Spleen (tissue), 11 donors: ENCODE data around the gene SNX2. TPM values are rescaled to one million over a fixed set of nuclear protein-coding genes. Genes with fewer than 3 reads are reported as not detected.
A peak's percentile ranks its signal among the peaks of the same experiment; 100 is the strongest.
"Not testable (repeated sequence)": the region's sequence is repeated elsewhere in the genome, so short reads cannot be mapped to it uniquely, and the experiment has no call there.

Experiments used
- DNase-seq: peaks from one replicate; pipeline ENCODE4 v3.0.0-alpha.2; 2020
- H3K27ac ChIP-seq, 8 donors: fragments of 200-600 bp; sonication (generic) in 7 of 8; 1 replicate in 4 of 8; 2 replicates in 4 of 8; pipeline versions ENCODE4 v1.5.0 to v1.8.0; 2016 to 2021; ENCODE audit warnings: inconsistent platforms in 4 of 8, mild to moderate bottlenecking in 4 of 8, moderate library complexity in 1 of 8
- H3K27me3 ChIP-seq, 7 donors: fragments of 200-600 bp; sonication (generic) in 6 of 7; replicated peaks in 1 of 7; 1 replicate in 4 of 7; 2 replicates in 3 of 7; pipeline versions ENCODE4 v1.5.0 to v1.8.0; 2016 to 2021; ENCODE audit warnings: inconsistent platforms in 3 of 7, mild to moderate bottlenecking in 1 of 7
- H3K36me3 ChIP-seq, 6 donors: fragments of 200-600 bp; sonication (generic) in 5 of 6; 1 replicate in 4 of 6; 2 replicates in 2 of 6; pipeline versions ENCODE4 v1.5.0 to v1.8.0; 2016 to 2021; ENCODE audit warnings: inconsistent platforms in 2 of 6
- H3K4me1 ChIP-seq, 6 donors: fragments of 200-600 bp; sonication (generic) in 5 of 6; 1 replicate in 3 of 6; 2 replicates in 3 of 6; pipeline versions ENCODE4 v1.5.0 to v1.8.0; 2016 to 2021; ENCODE audit warnings: inconsistent platforms in 3 of 6
- H3K4me3 ChIP-seq, 8 donors: fragments of 200-600 bp; sonication (generic) in 7 of 8; 1 replicate in 4 of 8; 2 replicates in 4 of 8; pipeline versions ENCODE4 v1.5.0 to v1.8.0; 2016 to 2021; ENCODE audit warnings: inconsistent platforms in 4 of 8, mild to moderate bottlenecking in 4 of 8, moderate library complexity in 2 of 8
- H3K9me3 ChIP-seq, 8 donors: fragments of 200-600 bp; sonication (generic) in 7 of 8; 1 replicate in 4 of 8; 2 replicates in 4 of 8; pipeline versions ENCODE4 v1.5.0 to v1.8.0; 2016 to 2021; ENCODE audit warnings: inconsistent platforms in 4 of 8
- POLR2A ChIP-seq, 3 donors: fragments of 450-650 bp; IDR thresholded peaks; one replicate each; pipeline ENCODE4 v1.5.1; 2017; ENCODE audit warnings: antibody characterized with exemption in 3 of 3, mild to moderate bottlenecking in 1 of 3
- POLR2AphosphoS5 ChIP-seq, 3 donors: sonication (generic); formaldehyde crosslinking; IDR thresholded peaks; one replicate each; pipeline ENCODE4 v1.5.1; 2017; ENCODE audit warnings: antibody characterized with exemption in 3 of 3
- WGBS, 5 donors: extraction: QIAGEN DNeasy Blood & Tissue Kit in 3 of 5; methylation state at CpG; one replicate each; pipeline versions ENCODE4 v1.1.5 to v1.1.7; 2013 to 2018; 5-methylcytosine and 5-hydroxymethylcytosine counted together
- intact Hi-C: fragments of 100-400 bp; cut with DNase I; formaldehyde crosslinking; loops from one replicate; pipeline ENCODE4 v1.15.0; 2023; ENCODE audit warnings: low total_unique reads
- polyA plus RNA-seq, 3 donors: library from polyadenylated mRNA; stranded (reverse); fragments of 200-250 nt; gene quantifications; one replicate each; pipeline ENCODE4 v1.2.1, GENCODE V29; 2013
- total RNA-seq, 7 donors: library from RNA; depleted of rRNA in 3 of 7; stranded (reverse); fragments of >200 nt in 3 of 7; fragmentation: NEBNext Ultra II Directional in 4 of 7; extraction: Animal tissue kit (Norgen Biotek cat#: 25700) in 4 of 7; gene quantifications; one replicate each; pipeline versions ENCODE4 v1.1.0 to v1.2.1, GENCODE V29; 2016 to 2021
- TF ChIP-seq, protein P1 (sequence below), 11 experiments: fragments of 200-600 bp in 7 of 11; fragments of 450-650 bp in 4 of 11; sonication (generic) in 4 of 11; IDR thresholded peaks in 8 of 11; conservative IDR thresholded peaks in 3 of 11; 1 replicate in 7 of 11; 2 replicates in 4 of 11; pipeline versions ENCODE4 v1.4.0 to v1.8.0; 2016 to 2021; ENCODE audit warnings: antibody characterized with exemption in 11 of 11, inconsistent platforms in 4 of 11, mild to moderate bottlenecking in 1 of 11
- donor health status: healthy with polysubstance abuse.
- donor health status: DM: no; HTN: no; CAD: no; lungs with moderate emphysema.
- donor health status: DM: no; HTN: no; CAD: no.
- donor health status: Bipolar disorder and iron deficiency.
- donor health status: healthy.
- donor health status: DM: no; HTN: no; CAD: no.
- donor health status: DM: yes; HTN: yes; CAD: no.

Gene SNX2
- total and polyA plus RNA-seq, 10 donors, result 69.0 to 158 (median 132) TPM

DNA sequence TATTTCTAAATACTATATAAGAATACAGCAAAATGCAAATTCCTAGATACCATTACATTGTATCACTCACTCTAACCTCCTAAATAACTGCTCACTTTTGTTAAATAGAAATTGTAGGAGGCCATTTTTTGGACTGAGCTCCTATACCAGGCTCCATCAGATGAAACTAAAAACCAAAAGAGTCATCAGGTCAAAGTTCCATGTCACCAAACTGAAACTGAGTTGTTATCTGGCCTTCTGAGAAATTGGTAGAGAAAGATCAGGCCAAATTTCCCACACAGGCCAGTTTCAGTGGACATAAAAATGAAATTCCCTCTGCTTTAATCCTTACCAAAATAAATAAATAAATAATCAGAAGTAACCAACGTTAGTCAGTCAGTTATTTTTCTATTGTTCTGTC, 13.8 kb upstream of the SNX2 start:
- Histone ChIP-seq H3K27ac (no peak overlapping the region), H3K4me1 (peaks cover 0 to 17% (median 8%) of the 10 kb centered on the region in 6 donors), H3K27me3 (no peaks in the 10 kb centered on the region), H3K9me3 (no peaks in the 10 kb centered on the region), H3K4me3 (no peak overlapping the region), H3K36me3 (no peaks in the 10 kb centered on the region)
- intact Hi-C loops, result no loop called here
- 22 to 52% (median 36%) methylated on average over 1 of the region's 1 CpG for WGBS, 5 donors
- DNase-seq, result no peak
- no peak for TF ChIP-seq POLR2A (IDR thresholded peaks at IDR 0.05)
- TF ChIP-seq POLR2AphosphoS5 (IDR thresholded peaks at IDR 0.05), result no peak
- TF ChIP-seq, protein P1, sequence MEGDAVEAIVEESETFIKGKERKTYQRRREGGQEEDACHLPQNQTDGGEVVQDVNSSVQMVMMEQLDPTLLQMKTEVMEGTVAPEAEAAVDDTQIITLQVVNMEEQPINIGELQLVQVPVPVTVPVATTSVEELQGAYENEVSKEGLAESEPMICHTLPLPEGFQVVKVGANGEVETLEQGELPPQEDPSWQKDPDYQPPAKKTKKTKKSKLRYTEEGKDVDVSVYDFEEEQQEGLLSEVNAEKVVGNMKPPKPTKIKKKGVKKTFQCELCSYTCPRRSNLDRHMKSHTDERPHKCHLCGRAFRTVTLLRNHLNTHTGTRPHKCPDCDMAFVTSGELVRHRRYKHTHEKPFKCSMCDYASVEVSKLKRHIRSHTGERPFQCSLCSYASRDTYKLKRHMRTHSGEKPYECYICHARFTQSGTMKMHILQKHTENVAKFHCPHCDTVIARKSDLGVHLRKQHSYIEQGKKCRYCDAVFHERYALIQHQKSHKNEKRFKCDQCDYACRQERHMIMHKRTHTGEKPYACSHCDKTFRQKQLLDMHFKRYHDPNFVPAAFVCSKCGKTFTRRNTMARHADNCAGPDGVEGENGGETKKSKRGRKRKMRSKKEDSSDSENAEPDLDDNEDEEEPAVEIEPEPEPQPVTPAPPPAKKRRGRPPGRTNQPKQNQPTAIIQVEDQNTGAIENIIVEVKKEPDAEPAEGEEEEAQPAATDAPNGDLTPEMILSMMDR (IDR thresholded peaks at IDR 0.05 in 8 of 11, conservative IDR thresholded peaks at IDR 0.05 in 3 of 11), result no peak

DNA sequence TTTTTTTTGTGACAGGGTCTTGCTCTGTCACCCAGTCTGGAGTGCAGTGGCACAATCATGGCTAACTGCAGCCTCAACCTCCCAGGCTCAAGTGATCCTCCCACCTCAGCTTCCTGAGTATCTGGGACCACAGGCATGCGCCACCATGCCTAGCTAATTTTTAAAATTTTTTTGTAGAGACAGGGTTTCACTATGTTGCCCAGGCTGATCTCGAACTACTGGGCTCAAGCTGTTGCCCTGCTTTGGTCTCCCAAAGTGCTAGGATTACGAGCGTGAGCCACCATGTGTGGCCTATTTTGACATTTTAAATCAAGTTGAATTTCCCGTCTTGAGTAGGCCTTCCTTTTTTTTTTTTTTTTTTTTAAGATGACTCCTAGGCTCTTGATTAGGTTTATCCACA, 13.0 kb upstream of the SNX2 start:
- 90 to 97% (median 93%) methylated on average over 5 of the region's 5 CpGs for WGBS, 5 donors
- H3K4me1 ChIP-seq, DNase-seq, H3K27ac ChIP-seq, intact Hi-C loops, H3K36me3 ChIP-seq, H3K27me3 ChIP-seq, H3K9me3 ChIP-seq, H3K4me3 ChIP-seq: not testable (repeated sequence)

DNA sequence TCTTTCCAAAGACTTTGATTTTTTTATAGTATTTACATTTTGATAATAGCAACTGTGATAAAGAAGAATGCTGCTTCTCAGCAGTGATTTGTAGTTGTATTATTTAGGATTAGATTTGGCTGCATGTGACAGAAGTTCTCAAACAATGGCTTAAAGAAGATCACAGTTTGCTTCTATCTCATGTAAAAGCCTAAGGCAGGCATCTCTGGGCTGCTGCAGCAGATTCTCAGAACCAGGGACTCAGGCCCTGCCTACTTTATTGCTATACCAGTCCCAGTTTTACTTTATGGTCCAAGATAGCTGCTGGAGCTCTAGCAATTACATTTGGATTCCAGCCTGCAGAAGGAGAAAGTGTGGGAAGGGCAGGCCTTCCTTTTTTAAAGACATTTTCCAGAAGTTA, 8.8 kb upstream of the SNX2 start:
- Histone ChIP-seq H3K27me3 (no peaks in the 10 kb centered on the region), H3K4me3 (no peak overlapping the region), H3K4me1 (no peaks in the 10 kb centered on the region), H3K36me3 (no peaks in the 10 kb centered on the region), H3K9me3 (no peaks in the 10 kb centered on the region), H3K27ac (no peak overlapping the region)
- no peak for DNase-seq
- no peak for TF ChIP-seq POLR2AphosphoS5 (IDR thresholded peaks at IDR 0.05)
- no peak for TF ChIP-seq POLR2A (IDR thresholded peaks at IDR 0.05)
- TF ChIP-seq, protein P1 (IDR thresholded peaks at IDR 0.05 in 8 of 11, conservative IDR thresholded peaks at IDR 0.05 in 3 of 11), result no peak
- intact Hi-C loops, result no loop called here

DNA sequence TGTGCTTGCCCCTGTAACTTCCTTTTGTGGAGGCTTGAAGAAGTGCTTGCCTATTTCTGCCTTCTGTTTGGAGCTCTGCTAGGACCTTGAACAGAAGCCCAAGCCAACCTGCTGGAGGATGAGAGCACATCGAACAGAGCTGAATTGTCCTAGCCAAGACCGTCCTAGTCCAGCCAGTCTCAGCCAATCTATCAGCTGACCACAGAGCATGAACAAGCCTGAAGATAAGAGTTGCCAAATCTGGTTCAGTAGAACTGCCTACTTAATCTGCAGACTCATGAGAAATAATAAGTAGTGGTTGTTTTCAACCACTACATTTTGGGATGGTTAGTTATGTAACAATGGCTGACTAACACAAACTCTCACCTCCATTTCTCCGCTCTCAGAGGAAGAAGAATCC, 4.4 kb upstream of the SNX2 start:
- H3K9me3 ChIP-seq, result no peaks in the 10 kb centered on the region
- no peak for DNase-seq

More for the DNA sequence above, 4.4 kb upstream of the SNX2 start:
- peak overlapping the region in 1 of 8 donors; percentile 21 for H3K27ac ChIP-seq
- 83 to 95% (median 94%) methylated on average over 3 of the region's 3 CpGs for WGBS, 5 donors
- no peaks in the 10 kb centered on the region for H3K27me3 ChIP-seq
- peaks cover 0 to 11% (median 4%) of the 10 kb centered on the region in 6 donors for H3K4me1 ChIP-seq
- H3K36me3 ChIP-seq, result no peaks in the 10 kb centered on the region
- TF ChIP-seq POLR2A (IDR thresholded peaks at IDR 0.05) (no peak), POLR2AphosphoS5 (IDR thresholded peaks at IDR 0.05) (no peak)
- TF ChIP-seq, protein P1 (IDR thresholded peaks at IDR 0.05 in 8 of 11, conservative IDR thresholded peaks at IDR 0.05 in 3 of 11), result no peak
- no peak overlapping the region for H3K4me3 ChIP-seq
- intact Hi-C loops, result no loop called here
